Testis (tissue), 2 donors: ENCODE results near the gene CNST.

Source experiments
- POLR2A ChIP-seq: fragments of 450-650 bp; IDR thresholded peaks from one replicate; pipeline ENCODE4 v1.6.1; 2017; ENCODE audit warnings: antibody characterized with exemption, mild to moderate bottlenecking, moderate library complexity
- TF ChIP-seq, protein P1 (sequence below), 3 experiments: fragments of 450-650 bp in 2 of 3; fragments of 200-600 bp in 1 of 3; sonication (generic) in 1 of 3; IDR thresholded peaks; one replicate each; pipeline ENCODE4 v1.5.1; 2016 to 2019; ENCODE audit warnings: antibody characterized with exemption in 3 of 3, mild to moderate bottlenecking in 2 of 3, moderate library complexity in 1 of 3

DNA sequence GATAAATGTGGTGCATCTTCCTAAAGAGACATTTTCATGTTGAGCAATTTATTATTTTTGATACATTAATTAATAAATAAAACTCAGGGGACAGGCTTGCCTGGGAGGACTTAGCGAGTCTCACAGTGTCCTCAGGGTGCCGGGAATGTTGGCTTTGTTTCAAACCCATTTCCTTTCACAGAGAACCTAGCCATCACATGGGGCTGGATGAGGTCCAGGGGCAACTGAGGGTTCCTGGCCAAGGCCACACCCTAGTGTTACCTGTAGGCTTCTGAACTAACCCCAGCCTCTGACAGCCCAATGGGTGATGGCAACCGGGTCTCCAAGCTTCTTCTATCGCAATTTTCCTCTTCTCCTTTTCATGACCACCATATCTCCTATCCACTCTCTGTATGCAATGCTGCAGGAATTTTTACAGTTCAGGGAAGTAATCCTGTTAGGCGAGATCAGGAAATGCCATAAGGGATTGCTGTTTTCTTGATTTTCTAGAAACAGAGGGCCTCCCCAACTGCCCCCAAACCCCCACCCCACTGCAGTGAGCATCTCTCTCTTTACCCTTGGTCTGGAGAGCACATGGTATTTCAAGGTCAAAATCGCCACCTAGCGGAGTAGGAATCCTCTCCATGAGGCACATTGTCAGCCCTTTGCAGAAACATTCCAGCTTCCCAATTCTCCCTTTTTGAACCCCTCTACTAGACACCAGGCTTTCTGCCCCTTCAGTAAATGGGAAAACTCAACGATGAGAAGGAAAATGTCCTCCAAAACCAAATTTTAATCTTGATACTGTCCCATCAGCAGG is 37.1 kb upstream of the CNST start:
- TF ChIP-seq, protein P1, sequence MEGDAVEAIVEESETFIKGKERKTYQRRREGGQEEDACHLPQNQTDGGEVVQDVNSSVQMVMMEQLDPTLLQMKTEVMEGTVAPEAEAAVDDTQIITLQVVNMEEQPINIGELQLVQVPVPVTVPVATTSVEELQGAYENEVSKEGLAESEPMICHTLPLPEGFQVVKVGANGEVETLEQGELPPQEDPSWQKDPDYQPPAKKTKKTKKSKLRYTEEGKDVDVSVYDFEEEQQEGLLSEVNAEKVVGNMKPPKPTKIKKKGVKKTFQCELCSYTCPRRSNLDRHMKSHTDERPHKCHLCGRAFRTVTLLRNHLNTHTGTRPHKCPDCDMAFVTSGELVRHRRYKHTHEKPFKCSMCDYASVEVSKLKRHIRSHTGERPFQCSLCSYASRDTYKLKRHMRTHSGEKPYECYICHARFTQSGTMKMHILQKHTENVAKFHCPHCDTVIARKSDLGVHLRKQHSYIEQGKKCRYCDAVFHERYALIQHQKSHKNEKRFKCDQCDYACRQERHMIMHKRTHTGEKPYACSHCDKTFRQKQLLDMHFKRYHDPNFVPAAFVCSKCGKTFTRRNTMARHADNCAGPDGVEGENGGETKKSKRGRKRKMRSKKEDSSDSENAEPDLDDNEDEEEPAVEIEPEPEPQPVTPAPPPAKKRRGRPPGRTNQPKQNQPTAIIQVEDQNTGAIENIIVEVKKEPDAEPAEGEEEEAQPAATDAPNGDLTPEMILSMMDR (IDR thresholded peaks at IDR 0.05): no peak
- no peak for TF ChIP-seq POLR2A
